ENCODE results near the gene B3GALT6. TPM values are rescaled to one million over a fixed set of nuclear protein-coding genes. Genes with fewer than 3 reads are reported as not detected.

Gene B3GALT6
- total and polyA plus RNA-seq, 4 donors, result 1.2 to 9.0 (median 8.3) TPM

DNA sequence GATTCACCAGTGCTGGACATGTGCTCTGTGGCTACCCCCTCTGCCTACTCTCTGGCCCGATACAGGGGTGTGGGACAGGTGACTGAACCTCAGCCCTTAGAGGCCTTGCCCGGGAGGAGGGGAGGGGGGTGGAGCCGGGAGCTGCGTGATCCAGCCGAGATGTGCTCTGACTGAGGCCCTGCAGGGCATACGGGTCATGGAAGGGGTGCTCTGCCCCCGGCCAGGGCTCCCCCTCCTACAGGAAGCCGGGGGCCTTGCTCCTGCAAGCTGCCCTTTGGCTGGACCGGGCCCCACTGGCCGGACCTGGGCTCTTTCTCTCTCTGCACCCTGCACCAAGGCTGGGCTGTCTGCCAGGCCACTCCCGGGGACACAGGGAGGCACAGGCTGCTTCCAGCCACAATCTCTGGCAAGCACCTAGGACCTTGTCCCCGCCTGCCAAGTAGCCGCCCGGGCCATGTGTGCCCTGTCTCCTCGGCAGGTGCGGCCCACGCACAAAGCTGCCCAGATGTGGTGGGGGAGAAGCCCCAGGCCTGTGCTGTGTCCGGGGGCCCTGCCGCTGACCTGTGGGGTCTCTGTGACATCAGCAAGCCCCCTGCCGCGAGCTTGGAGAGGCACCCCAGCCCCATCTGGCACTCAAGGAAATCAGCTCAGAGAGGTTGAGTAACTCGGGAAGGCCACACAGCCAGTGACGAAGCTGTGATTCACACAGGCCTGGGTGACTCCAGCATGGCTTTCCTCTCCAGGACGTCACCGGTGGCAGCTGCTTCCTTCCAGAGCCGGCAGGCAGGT lies 49.7 kb downstream of the B3GALT6 start (continued):
- TF ChIP-seq, protein P1, sequence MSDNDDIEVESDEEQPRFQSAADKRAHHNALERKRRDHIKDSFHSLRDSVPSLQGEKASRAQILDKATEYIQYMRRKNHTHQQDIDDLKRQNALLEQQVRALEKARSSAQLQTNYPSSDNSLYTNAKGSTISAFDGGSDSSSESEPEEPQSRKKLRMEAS (IDR thresholded peaks at IDR 0.05), result no peak
- TF ChIP-seq RXRA (IDR thresholded peaks at IDR 0.05), result peak; percentile 64 to 75
- TF ChIP-seq NR2F2 (IDR thresholded peaks at IDR 0.05), result no peak
- TF ChIP-seq, protein P2, sequence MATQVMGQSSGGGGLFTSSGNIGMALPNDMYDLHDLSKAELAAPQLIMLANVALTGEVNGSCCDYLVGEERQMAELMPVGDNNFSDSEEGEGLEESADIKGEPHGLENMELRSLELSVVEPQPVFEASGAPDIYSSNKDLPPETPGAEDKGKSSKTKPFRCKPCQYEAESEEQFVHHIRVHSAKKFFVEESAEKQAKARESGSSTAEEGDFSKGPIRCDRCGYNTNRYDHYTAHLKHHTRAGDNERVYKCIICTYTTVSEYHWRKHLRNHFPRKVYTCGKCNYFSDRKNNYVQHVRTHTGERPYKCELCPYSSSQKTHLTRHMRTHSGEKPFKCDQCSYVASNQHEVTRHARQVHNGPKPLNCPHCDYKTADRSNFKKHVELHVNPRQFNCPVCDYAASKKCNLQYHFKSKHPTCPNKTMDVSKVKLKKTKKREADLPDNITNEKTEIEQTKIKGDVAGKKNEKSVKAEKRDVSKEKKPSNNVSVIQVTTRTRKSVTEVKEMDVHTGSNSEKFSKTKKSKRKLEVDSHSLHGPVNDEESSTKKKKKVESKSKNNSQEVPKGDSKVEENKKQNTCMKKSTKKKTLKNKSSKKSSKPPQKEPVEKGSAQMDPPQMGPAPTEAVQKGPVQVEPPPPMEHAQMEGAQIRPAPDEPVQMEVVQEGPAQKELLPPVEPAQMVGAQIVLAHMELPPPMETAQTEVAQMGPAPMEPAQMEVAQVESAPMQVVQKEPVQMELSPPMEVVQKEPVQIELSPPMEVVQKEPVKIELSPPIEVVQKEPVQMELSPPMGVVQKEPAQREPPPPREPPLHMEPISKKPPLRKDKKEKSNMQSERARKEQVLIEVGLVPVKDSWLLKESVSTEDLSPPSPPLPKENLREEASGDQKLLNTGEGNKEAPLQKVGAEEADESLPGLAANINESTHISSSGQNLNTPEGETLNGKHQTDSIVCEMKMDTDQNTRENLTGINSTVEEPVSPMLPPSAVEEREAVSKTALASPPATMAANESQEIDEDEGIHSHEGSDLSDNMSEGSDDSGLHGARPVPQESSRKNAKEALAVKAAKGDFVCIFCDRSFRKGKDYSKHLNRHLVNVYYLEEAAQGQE (IDR thresholded peaks at IDR 0.05), result no peak
- TF ChIP-seq FOXA2 (IDR thresholded peaks at IDR 0.05), result no peak

DNA sequence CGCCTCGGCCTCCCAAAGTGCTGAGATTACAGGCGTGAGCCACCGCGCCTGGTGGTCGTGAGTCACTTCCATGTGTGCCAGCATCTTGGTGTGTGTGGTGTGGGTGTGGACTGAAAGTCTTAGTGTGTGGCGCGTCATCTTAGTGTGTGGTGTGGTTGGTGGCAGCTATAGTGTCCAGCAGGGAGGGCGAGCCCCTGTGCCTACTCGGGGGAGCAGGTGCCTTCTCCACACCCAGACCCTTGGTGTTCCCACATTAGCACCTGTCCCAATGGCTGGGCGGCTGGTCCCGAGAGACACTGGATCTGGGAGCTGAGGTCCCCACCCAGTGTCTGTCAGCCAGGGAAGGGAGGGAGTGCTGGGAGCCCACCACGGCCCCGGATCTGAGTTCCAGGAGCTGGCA lies 51.0 kb downstream of the B3GALT6 start:
- no peak for DNase-seq (ENCODE audit: low spot score)
- Histone ChIP-seq H3K36me3 (ENCODE audit: control insufficient read depth in 4 of 4, insufficient read depth in 3 of 4, low read depth in 1 of 4, low read length in 3 of 4) (no peaks in the 10 kb centered on the region), H3K4me3 (ENCODE audit: low read depth in 1 of 3, low read length in 3 of 3) (no peak overlapping the region), H3K9me3 (ENCODE audit: control insufficient read depth in 4 of 4, low read length in 3 of 4) (no peaks in the 10 kb centered on the region), H3K4me1 (ENCODE audit: control insufficient read depth in 4 of 4, insufficient read depth in 4 of 4, low read length in 3 of 4) (peaks cover 9 to 19% (median 16%) of the 10 kb centered on the region in 4 donors), H3K27ac (ENCODE audit: low read depth in 1 of 2, low read length in 2 of 2) (no peak overlapping the region), H3K9ac (ENCODE audit: low read depth in 1 of 2, low read length in 2 of 2) (no peak overlapping the region), H3K27me3 (ENCODE audit: control insufficient read depth in 4 of 4, insufficient read depth in 4 of 4, low read length in 3 of 4) (no peaks in the 10 kb centered on the region)
- TF ChIP-seq, protein P1 (IDR thresholded peaks at IDR 0.05), result no peak
- no peak for TF ChIP-seq YY1 (IDR thresholded peaks at IDR 0.05)
- TF ChIP-seq, protein P2 (IDR thresholded peaks at IDR 0.05), result no peak
- TF ChIP-seq EGR1 (IDR thresholded peaks at IDR 0.05; ENCODE audit: low read depth in 2 of 2), result no peak
- TF ChIP-seq RXRA (IDR thresholded peaks at IDR 0.05), result no peak
- TF ChIP-seq HNF4G (IDR thresholded peaks at IDR 0.05), result no peak
- TF ChIP-seq RAD21 (IDR thresholded peaks at IDR 0.05), result no peak
- TF ChIP-seq, protein P3, sequence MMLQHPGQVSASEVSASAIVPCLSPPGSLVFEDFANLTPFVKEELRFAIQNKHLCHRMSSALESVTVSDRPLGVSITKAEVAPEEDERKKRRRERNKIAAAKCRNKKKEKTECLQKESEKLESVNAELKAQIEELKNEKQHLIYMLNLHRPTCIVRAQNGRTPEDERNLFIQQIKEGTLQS (IDR thresholded peaks at IDR 0.05), result no peak
- no peak for TF ChIP-seq SP1 (IDR thresholded peaks at IDR 0.05)
- no peak for TF ChIP-seq FOXA1 (IDR thresholded peaks at IDR 0.05)
- no peak for TF ChIP-seq CTCF (IDR thresholded peaks at IDR 0.05; ENCODE audit: low read depth, low read length, missing input control)
- TF ChIP-seq GABPA (IDR thresholded peaks at IDR 0.05 in 1 of 2, conservative IDR thresholded peaks at IDR 0.05 in 1 of 2), result no peak
- no peak for TF ChIP-seq FOXA2 (IDR thresholded peaks at IDR 0.05)
- TF ChIP-seq NR2F2 (IDR thresholded peaks at IDR 0.05), result no peak
- TF ChIP-seq HNF4A (conservative IDR thresholded peaks at IDR 0.05), result no peak
- TF ChIP-seq, protein P4, sequence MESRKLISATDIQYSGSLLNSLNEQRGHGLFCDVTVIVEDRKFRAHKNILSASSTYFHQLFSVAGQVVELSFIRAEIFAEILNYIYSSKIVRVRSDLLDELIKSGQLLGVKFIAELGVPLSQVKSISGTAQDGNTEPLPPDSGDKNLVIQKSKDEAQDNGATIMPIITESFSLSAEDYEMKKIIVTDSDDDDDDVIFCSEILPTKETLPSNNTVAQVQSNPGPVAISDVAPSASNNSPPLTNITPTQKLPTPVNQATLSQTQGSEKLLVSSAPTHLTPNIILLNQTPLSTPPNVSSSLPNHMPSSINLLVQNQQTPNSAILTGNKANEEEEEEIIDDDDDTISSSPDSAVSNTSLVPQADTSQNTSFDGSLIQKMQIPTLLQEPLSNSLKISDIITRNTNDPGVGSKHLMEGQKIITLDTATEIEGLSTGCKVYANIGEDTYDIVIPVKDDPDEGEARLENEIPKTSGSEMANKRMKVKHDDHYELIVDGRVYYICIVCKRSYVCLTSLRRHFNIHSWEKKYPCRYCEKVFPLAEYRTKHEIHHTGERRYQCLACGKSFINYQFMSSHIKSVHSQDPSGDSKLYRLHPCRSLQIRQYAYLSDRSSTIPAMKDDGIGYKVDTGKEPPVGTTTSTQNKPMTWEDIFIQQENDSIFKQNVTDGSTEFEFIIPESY (IDR thresholded peaks at IDR 0.05), result no peak
- TF ChIP-seq JUND (IDR thresholded peaks at IDR 0.05), result no peak
- TF ChIP-seq TAF1 (conservative IDR thresholded peaks at IDR 0.05), result no peak
- 90% methylated on average over 14 of the region's 14 CpGs for WGBS
